OCI-LY7 (cell line): ENCODE measurements around the gene PWWP2B.

Experiments used
- CTCF ChIP-seq: fragments of 200-600 bp; sonication (generic); conservative IDR thresholded peaks from 2 replicates; pipeline ENCODE4 v1.5.1; 2014; ENCODE audit warnings: mild to moderate bottlenecking, antibody characterized with exemption, low read length, moderate library complexity, mixed read lengths
- EZH2phosphoT487 ChIP-seq: fragments of 200-600 bp; sonication (generic); IDR thresholded peaks from 2 replicates; pipeline ENCODE4 v1.6.1; 2018; ENCODE audit warnings: low read depth, borderline replicate concordance, mild to moderate bottlenecking, mixed run types, antibody characterized with exemption, low read length, moderate library complexity, mixed read lengths

- TF ChIP-seq CTCF (no peak), EZH2phosphoT487 (no peak)
Observed at GRCh38 chr10:132392184-132392800, 4.7 kb upstream of the PWWP2B start.
